ENCODE data around the gene TRIO. TPM values are rescaled to one million over a fixed set of nuclear protein-coding genes. Genes with fewer than 3 reads are reported as not detected.

Gene TRIO
- polyA plus RNA-seq, 1 donor (not counting 4 experiments of a cell fraction or from before 2014, with no cell fraction given), result 57.2 TPM

DNA sequence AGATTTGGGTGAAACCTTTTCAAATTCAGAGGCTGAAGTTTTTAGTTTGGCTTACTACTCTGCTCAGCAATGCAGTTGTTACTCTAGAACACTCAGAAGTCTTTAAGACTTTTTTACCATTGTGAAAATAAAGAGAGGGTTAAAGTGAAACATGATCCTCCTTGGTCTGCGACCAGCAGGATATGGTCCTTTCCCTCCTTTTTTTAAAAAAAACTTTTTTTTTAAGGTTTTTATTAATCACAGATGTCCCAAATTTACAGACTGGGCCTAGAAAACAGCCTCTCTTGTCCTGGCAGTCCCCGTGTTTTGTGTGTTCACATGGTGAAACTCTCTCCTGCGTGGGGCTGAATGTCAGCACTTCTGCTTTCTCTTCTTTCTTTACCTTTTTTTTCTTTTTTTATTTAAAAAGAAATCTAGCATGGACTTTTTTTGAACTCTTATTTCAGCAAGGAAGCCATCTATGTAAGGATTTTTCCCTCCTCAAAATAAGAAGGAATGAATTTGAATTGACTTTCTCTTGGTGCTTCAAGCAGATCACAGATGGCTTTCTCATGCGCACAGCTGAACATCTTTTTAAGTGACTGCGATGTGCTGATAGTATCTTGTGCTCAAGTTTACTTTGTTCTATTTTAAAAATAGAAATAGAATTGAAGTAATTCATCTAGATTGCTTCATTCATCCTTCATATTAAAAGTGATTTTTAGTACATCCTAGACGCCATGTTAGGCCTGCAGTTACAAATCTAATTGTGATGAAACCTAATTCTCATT is 309.7 kb downstream of the TRIO start:
- no peak overlapping the region for H3K4me2 ChIP-seq (ENCODE audit: control insufficient read depth, extremely low read depth, insufficient read depth, low read depth, low read length)

DNA sequence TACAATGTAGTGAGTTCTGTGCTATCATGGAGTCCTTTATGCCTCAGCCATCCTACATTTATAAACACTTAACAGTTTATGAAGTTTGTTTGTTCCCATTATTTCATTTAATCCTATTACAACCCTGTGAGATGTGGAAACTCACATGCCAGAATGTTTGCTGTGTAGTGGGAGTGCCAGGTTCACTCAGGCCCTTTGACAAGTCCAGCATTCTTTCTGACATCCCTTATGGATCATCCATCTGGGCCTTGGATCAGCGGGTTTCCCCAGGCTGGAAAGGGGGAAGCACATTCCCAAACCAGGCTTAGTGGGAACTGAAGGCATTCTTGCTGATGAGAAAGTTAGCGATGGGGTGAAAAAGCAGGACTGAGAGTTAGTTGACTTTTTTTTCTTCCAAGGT is 310.3 kb downstream of the TRIO start:
- Histone ChIP-seq H3K79me2 (ENCODE audit: control insufficient read depth, insufficient read depth, low read length) (peaks cover 29% of the 10 kb centered on the region), H3K4me2 (ENCODE audit: control insufficient read depth, extremely low read depth, insufficient read depth, low read depth, low read length) (no peak overlapping the region), H3K9me1 (ENCODE audit: control insufficient read depth, extremely low read depth, insufficient read depth, low read length) (no peaks in the 10 kb centered on the region), H3K36me3 (ENCODE audit: control insufficient read depth in 2 of 2, extremely low read depth in 1 of 2, insufficient read depth in 2 of 2, low read length in 2 of 2) (peaks cover 19 to 25% of the 10 kb centered on the region in 2 experiments), H2AFZ (ENCODE audit: control insufficient read depth, low read length) (no peak overlapping the region), H3K4me3 (ENCODE audit: control insufficient read depth in 2 of 3, extremely low read depth in 1 of 3, insufficient read depth in 2 of 3, low read depth in 1 of 3, low read length in 3 of 3) (no peak overlapping the region), H3K9me3 (ENCODE audit: control insufficient read depth, low read depth, low read length) (no peaks in the 10 kb centered on the region), H3K27ac (ENCODE audit: control insufficient read depth, insufficient read depth, low read length) (no peak overlapping the region), H3K9ac (ENCODE audit: control insufficient read depth, extremely low read depth, insufficient read depth, low read length) (no peak overlapping the region), H4K20me1 (ENCODE audit: control insufficient read depth, extremely low read depth, insufficient read depth, low read length) (peaks cover 3% of the 10 kb centered on the region), H3K4me1 (ENCODE audit: control insufficient read depth, extremely low read depth, insufficient read depth, low read length) (peaks cover 5% of the 10 kb centered on the region), H3K27me3 (ENCODE audit: control insufficient read depth, extremely low read depth, insufficient read depth, low read length) (no peaks in the 10 kb centered on the region)
- no peak for FAIRE-seq
- TF ChIP-seq EZH2 (IDR thresholded peaks at IDR 0.05; ENCODE audit: low read length), result no peak
- TF ChIP-seq, protein P1, sequence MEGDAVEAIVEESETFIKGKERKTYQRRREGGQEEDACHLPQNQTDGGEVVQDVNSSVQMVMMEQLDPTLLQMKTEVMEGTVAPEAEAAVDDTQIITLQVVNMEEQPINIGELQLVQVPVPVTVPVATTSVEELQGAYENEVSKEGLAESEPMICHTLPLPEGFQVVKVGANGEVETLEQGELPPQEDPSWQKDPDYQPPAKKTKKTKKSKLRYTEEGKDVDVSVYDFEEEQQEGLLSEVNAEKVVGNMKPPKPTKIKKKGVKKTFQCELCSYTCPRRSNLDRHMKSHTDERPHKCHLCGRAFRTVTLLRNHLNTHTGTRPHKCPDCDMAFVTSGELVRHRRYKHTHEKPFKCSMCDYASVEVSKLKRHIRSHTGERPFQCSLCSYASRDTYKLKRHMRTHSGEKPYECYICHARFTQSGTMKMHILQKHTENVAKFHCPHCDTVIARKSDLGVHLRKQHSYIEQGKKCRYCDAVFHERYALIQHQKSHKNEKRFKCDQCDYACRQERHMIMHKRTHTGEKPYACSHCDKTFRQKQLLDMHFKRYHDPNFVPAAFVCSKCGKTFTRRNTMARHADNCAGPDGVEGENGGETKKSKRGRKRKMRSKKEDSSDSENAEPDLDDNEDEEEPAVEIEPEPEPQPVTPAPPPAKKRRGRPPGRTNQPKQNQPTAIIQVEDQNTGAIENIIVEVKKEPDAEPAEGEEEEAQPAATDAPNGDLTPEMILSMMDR (optimal IDR thresholded peaks at IDR 0.05 in 1 of 3, IDR thresholded peaks at IDR 0.05 in 1 of 3, conservative IDR thresholded peaks at IDR 0.05 in 1 of 3; ENCODE audit: extremely low read depth in 1 of 3, insufficient read depth in 2 of 3, low read length in 3 of 3), result no peak
- DNase-seq (ENCODE audit: low read depth, low spot score), result no peak
- dilution Hi-C loops (cut with MboI; ENCODE audit: extremely low pct_ligation_motif_present, low sequenced_read_pairs), result no loop called here

More for the DNA sequence above, 309.7 kb downstream of the TRIO start:
- no peak for DNase-seq (ENCODE audit: low read depth, low spot score)
- Histone ChIP-seq H3K36me3 (ENCODE audit: control insufficient read depth in 2 of 2, extremely low read depth in 1 of 2, insufficient read depth in 2 of 2, low read length in 2 of 2) (peaks cover 19 to 23% of the 10 kb centered on the region in 2 experiments), H3K9me3 (ENCODE audit: control insufficient read depth, low read depth, low read length) (no peaks in the 10 kb centered on the region), H3K27ac (ENCODE audit: control insufficient read depth, insufficient read depth, low read length) (no peak overlapping the region), H3K79me2 (ENCODE audit: control insufficient read depth, insufficient read depth, low read length) (peaks cover 26% of the 10 kb centered on the region), H3K9ac (ENCODE audit: control insufficient read depth, extremely low read depth, insufficient read depth, low read length) (no peak overlapping the region), H3K4me3 (ENCODE audit: control insufficient read depth in 2 of 3, extremely low read depth in 1 of 3, insufficient read depth in 2 of 3, low read depth in 1 of 3, low read length in 3 of 3) (no peak overlapping the region), H2AFZ (ENCODE audit: control insufficient read depth, low read length) (no peak overlapping the region), H3K9me1 (ENCODE audit: control insufficient read depth, extremely low read depth, insufficient read depth, low read length) (no peaks in the 10 kb centered on the region), H4K20me1 (ENCODE audit: control insufficient read depth, extremely low read depth, insufficient read depth, low read length) (no peaks in the 10 kb centered on the region), H3K4me1 (ENCODE audit: control insufficient read depth, extremely low read depth, insufficient read depth, low read length) (no peaks in the 10 kb centered on the region), H3K27me3 (ENCODE audit: control insufficient read depth, extremely low read depth, insufficient read depth, low read length) (no peaks in the 10 kb centered on the region)
- dilution Hi-C loops (cut with MboI; ENCODE audit: extremely low pct_ligation_motif_present, low sequenced_read_pairs), result no loop called here
- no peak for FAIRE-seq
- TF ChIP-seq, protein P1 (optimal IDR thresholded peaks at IDR 0.05 in 1 of 3, IDR thresholded peaks at IDR 0.05 in 1 of 3, conservative IDR thresholded peaks at IDR 0.05 in 1 of 3; ENCODE audit: extremely low read depth in 1 of 3, insufficient read depth in 2 of 3, low read length in 3 of 3), result no peak
- no peak for TF ChIP-seq EZH2 (IDR thresholded peaks at IDR 0.05; ENCODE audit: low read length)

Data from keratinocyte (primary cell).